GM19023 (cell line): Measurements from ENCODE around the gene TUBA1B.

ENCODE experiments used
- ATAC-seq: cut with Tn5 transposase; IDR thresholded peaks from one replicate; pipeline ENCODE4 v1.9.1; 2021; ENCODE audit warnings: mild to moderate bottlenecking, moderate library complexity; ENCODE audit not compliant: unreplicated experiment

TUBA1B gene

DNA sequence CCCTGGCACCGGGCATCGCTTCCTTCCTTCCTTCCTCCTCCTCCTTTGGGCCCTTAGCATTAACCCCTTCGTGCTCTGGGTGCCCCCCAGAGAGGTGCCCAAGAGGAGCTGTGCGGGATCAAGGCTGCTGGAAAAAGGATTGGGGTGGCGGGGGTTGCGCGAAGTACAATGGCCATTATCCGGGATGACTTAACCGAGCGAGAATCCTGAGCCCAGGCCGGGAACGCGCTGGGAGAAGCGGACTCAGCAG lies 39.4 kb downstream of the TUBA1B start:
- no peak for ATAC-seq

- no peak for ATAC-seq
These were observed 39.9 kb downstream of the TUBA1B start for GRCh38 chr12:49091056-49091835.

DNA sequence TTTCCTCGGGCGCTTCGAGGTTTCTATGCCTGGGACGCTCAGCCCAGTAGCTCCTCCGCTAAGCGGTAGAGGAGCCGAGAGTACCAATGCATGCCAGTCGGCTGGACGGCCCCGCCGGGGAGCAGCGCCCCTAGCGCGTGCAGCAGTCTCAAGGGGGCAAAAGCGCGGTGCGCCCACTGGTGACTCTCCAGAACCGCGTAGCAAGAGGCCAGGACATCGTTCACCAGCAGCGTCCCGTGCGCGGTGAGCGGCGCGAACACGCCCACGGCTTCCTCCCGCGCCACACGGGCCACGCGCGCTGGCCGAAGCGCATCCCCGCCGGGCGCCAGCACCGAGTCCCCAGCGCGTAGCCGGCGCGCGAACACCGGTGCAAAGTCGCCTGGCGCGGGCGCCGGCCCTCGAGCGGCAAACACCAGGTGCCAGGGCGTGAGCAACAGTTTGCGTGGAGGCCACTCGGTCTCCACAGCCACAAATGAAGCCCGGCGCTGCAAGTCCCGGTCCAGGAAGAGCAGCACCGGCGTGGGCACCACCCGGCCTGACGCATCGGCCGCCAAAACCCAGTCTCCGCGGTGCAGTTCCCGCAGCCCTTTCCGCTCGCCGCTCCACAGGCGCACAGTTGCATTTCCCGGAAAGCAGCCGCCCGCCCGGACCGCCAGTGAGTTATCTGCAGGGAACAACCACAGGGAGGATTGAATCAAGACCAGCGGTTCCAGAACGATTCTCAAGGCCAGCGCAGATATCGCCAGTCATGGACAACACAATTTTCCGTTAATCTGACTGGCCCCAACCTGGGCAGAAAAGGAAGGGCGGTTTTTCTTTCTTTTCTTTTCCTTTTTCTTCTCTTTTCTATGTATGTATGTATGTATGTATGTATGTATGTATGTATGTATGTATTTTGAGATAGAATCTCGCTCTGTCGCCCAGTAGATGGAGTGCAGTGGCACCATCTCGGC lies 41.1 kb downstream of the TUBA1B start:
- no peak for ATAC-seq

- no peak for ATAC-seq
These were observed 42.3 kb downstream of the TUBA1B start for GRCh38 chr12:49088932-49089330.

GRCh38 chr12:49088150-49088931 lies 42.9 kb downstream of the TUBA1B start:
- ATAC-seq, result peak; percentile 89

- no peak for ATAC-seq
These were observed 45.1 kb downstream of the TUBA1B start for GRCh38 chr12:49086116-49086515.

DNA sequence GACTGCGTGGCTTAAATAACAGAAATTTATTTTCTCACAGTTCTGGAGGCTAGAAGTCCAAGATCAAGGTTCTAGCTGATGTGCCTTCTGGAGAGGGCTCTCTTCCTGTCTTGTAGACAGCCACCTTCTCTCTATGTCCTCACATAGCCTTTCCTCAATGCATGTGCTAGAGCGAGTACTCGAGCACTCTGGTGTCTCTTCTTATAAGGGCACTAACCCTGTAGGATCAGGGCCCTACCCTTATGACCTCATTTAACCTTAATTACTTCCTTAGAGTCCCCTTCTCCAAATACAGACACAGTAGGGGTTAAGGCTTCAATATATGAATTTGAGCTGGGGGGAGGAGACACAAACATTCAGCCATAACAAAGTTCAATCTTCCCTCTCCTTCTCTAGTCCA lies 46.8 kb downstream of the TUBA1B start:
- no peak for ATAC-seq

GRCh38 chr12:49079793-49080192 lies 51.4 kb downstream of the TUBA1B start:
- ATAC-seq, result no peak
